ENCODE results near the gene LHFPL2. TPM values are rescaled to one million over a fixed set of nuclear protein-coding genes. Genes with fewer than 3 reads are reported as not detected.

Gene LHFPL2
- total and polyA plus RNA-seq, 2 donors (not counting 1 experiment from before 2014, with no cell fraction given): 3.8 to 35.5 TPM

GRCh38 chr5:78509884-78510769 lies 138.4 kb downstream of the LHFPL2 start:
- POLR2A ChIA-PET: interaction anchor here (0.8 kb wide), 1 partner anchor 14 kb away, joined by 3 read pairs; no protein-coding TSS in a partner anchor
- intact Hi-C loops (cut with micrococcal nuclease): loop anchor here (2.0 to 5.0 kb wide), 2 partner anchors 27 to 38 kb away; no protein-coding TSS in a partner anchor
- CTCF ChIA-PET: interaction anchor here (1.0 to 2.5 kb wide), 3 partner anchors 43 to 456 kb away, joined by 3 to 8 read pairs (median 3); no protein-coding TSS in a partner anchor
- peaks cover 25% of the 10 kb centered on the region in 2 donors for H3K4me1 ChIP-seq (ENCODE audit: control insufficient read depth in 2 of 2, insufficient read depth in 2 of 2, low read length in 2 of 2)
- no peaks in the 10 kb centered on the region for H3K27me3 Mint-ChIP-seq
- H3K4me3 Mint-ChIP-seq: peak overlapping the region; percentile 94
- peaks cover 0 to 13% (median 5%) of the 10 kb centered on the region in 4 experiments for H3K27me3 ChIP-seq (replicated peaks in 1 of 4; ENCODE audit: control extremely low read depth in 1 of 4, control insufficient read depth in 3 of 4, insufficient read depth in 4 of 4, low read length in 3 of 4)
- H3K36me3 ChIP-seq (replicated peaks in 1 of 2; ENCODE audit: control extremely low read depth in 1 of 2, control insufficient read depth in 1 of 2, extremely low read depth in 1 of 2, insufficient read depth in 2 of 2, low read length in 1 of 2): no peaks in the 10 kb centered on the region
- peak overlapping the region; percentile 4 for H3K27ac Mint-ChIP-seq
- WGBS (ENCODE audit: insufficient coverage): 2% methylated on average over 61 of the region's 61 CpGs
- peak overlapping the region; percentile 93 for H3K4me2 ChIP-seq (replicated peaks; ENCODE audit: low read depth, low read length, poor library complexity, severe bottlenecking)
- peak overlapping the region; percentile 73 for H3K9ac ChIP-seq (ENCODE audit: low read length)
- ATAC-seq (ENCODE audit: low read depth) (peak; percentile 84), DNase-seq (peak; percentile 54)
- H3K27ac ChIP-seq (ENCODE audit: low read length in 2 of 2): no peak overlapping the region
- H2AFZ ChIP-seq (ENCODE audit: insufficient read depth, low read depth, low read length, poor library complexity, severe bottlenecking): peak overlapping the region; percentile 70
- peaks cover 4% of the 10 kb centered on the region for H3K79me2 ChIP-seq (ENCODE audit: control insufficient read depth, insufficient read depth, low read length)
- TF ChIP-seq CTCF (IDR thresholded peaks at IDR 0.05) (no peak), EZH2 (IDR thresholded peaks at IDR 0.05; ENCODE audit: borderline replicate concordance, insufficient read depth, low read depth, low read length, poor library complexity, severe bottlenecking) (no peak)
- no peaks in the 10 kb centered on the region for H4K20me1 ChIP-seq (ENCODE audit: control insufficient read depth, insufficient read depth, low read length, poor library complexity, severe bottlenecking)
- no peaks in the 10 kb centered on the region for H3K9me3 Mint-ChIP-seq (ENCODE audit: insufficient read depth)
- H3K4me3 ChIP-seq (ENCODE audit: control extremely low read depth in 1 of 5, extremely low read depth in 1 of 5, insufficient read depth in 1 of 5, low read depth in 2 of 5, low read length in 4 of 5): peak overlapping the region; percentile 37 to 70 (median 58)
- peaks cover 34% of the 10 kb centered on the region for H3K4me1 Mint-ChIP-seq
- H3K9me3 ChIP-seq (ENCODE audit: control extremely low read depth in 1 of 3, control insufficient read depth in 2 of 3, insufficient read depth in 1 of 3, low read length in 2 of 3): peaks cover 0 to 8% (median 0%) of the 10 kb centered on the region in 3 donors
